Mesothelial cell of epicardium (in vitro differentiated cells): ENCODE measurements around the gene HEXA. TPM values are rescaled to one million over a fixed set of nuclear protein-coding genes. Genes with fewer than 3 reads are reported as not detected.

ENCODE experiments used
- DNase-seq, 2 experiments: peaks; one replicate each; pipeline ENCODE4 v3.0.0; 2021; ENCODE audit warnings: low spot score in 2 of 2; ENCODE audit not compliant: unreplicated experiment in 2 of 2
- H3K27ac Mint-ChIP-seq: 2 replicates; pipeline ENCODE4 v1.8.0; 2021; ENCODE audit warnings: mixed read lengths
- H3K27me3 Mint-ChIP-seq: 2 replicates; pipeline ENCODE4 v1.8.0; 2021; ENCODE audit warnings: low read depth, mixed read lengths
- H3K36me3 Mint-ChIP-seq: 2 replicates; pipeline ENCODE4 v1.8.0; 2021; ENCODE audit warnings: mixed read lengths
- H3K4me1 Mint-ChIP-seq: 2 replicates; pipeline ENCODE4 v1.8.0; 2021; ENCODE audit warnings: mixed read lengths
- H3K4me3 Mint-ChIP-seq: 2 replicates; pipeline ENCODE4 v1.8.0; 2021; ENCODE audit warnings: mild to moderate bottlenecking, moderate library complexity, mixed read lengths
- H3K9me3 Mint-ChIP-seq: 2 replicates; pipeline ENCODE4 v1.8.0; 2021; ENCODE audit warnings: mixed read lengths
- CTCF ChIP-seq: fragments of 200-600 bp; sonication (generic); IDR thresholded peaks from one replicate; pipeline ENCODE4 v1.5.0; 2021; ENCODE audit warnings: antibody characterized with exemption; ENCODE audit not compliant: unreplicated experiment
- total RNA-seq: library from RNA; stranded (reverse); gene quantifications from 3 replicates; pipeline ENCODE4 v1.2.1, GENCODE V29; 2021

The HEXA gene
- total RNA-seq, 1 donor from 2014 or later, result 98.6 TPM

DNA sequence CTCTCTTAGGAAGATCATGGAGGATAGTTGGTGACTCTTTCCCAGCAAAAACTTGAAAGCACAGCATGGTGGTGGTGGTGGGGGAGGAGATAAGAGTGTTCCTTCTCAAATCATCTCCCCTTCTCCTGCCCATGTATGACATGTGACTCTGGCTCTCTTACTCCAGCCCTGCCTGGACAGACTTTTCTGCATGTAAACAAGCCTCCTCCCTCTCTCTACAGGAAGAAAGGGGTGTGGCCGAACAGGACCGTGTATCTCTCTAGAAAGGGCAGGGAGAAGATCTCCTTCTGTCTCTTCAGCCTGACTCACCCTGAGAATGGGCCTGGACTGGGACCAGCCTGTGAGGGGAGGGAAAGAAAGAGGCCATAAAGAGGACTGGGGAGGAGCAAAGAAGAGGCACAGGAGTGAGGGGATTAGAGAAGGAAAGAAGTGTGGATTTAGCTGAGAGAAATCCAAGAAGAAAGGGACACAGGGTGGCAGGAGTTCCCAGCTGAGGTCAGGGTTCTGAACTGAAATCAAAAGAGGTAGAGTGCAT is 57.3 kb downstream of the HEXA start:
- no peak overlapping the region for H3K27ac Mint-ChIP-seq
- H3K36me3 Mint-ChIP-seq, result peaks cover 2% of the 10 kb centered on the region
- peaks cover 2% of the 10 kb centered on the region for H3K9me3 Mint-ChIP-seq
- peaks cover 9% of the 10 kb centered on the region for H3K4me1 Mint-ChIP-seq
- H3K27me3 Mint-ChIP-seq, result peaks cover 50% of the 10 kb centered on the region
- peak overlapping the region; percentile 51 for H3K4me3 Mint-ChIP-seq
- no peak for TF ChIP-seq CTCF
- peak in 1 of 2 experiments; percentile 0 for DNase-seq

DNA sequence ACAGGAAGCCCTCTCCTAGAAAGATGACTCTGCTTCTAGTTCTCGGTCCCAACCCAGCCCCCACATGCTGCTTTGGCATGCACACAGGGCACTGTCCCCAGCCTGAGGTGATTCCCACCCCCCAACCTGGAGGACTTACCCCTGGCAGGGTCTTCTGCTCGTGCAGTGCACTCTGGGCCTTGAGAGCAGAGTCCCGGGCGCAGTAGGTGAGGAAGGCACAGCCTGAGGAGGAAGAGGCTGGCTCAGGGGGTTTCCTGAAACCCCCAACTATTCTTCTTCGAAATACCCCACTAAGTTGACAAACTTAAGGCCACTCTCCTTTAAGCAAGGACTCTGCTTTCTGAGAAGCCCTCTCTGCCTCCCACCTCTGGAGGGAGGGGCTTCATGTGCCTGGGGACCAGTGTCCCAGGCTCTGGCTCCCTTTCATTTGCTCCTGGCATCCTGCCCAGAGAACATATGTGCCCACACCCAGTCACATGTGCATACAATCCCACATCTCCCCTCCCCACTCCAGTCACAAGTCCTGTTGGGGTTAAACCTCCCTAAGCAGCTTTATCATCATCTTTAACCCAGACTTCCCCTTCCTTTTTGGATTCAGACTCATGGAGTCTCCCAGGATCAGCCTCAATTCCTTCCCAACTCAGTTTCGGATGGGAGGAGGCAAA is 60.0 kb downstream of the HEXA start:
- Mint-ChIP-seq H3K4me1 (peaks cover 7% of the 10 kb centered on the region), H3K4me3 (no peak overlapping the region), H3K27me3 (peaks cover 52% of the 10 kb centered on the region)

DNA sequence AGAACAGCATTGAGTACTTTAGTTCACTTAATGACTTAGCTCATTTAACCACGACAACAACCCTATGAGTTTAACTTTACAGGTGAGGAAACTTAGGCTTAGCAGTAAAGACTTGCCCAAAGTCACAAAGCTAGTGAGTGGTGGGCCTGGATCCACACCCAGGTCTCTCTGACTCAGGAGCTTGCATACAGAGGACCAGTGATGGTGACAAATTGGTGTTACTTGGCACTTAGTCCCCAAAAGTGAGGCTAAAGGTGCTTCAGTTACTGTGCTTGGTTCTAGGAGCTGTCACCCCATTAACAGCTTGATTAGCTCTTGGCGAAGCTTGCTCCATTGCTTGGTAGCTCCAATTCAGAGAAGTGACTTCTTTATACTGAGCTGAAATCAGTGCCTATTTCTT is 61.9 kb downstream of the HEXA start:
- Mint-ChIP-seq H3K4me3 (no peak overlapping the region), H3K9me3 (no peaks in the 10 kb centered on the region), H3K4me1 (no peaks in the 10 kb centered on the region), H3K27me3 (peaks cover 55% of the 10 kb centered on the region), H3K36me3 (no peaks in the 10 kb centered on the region), H3K27ac (no peak overlapping the region)
- no peak for TF ChIP-seq CTCF
- no peak for DNase-seq

More for the DNA sequence above, 60.0 kb downstream of the HEXA start:
- Mint-ChIP-seq H3K36me3 (no peaks in the 10 kb centered on the region), H3K9me3 (no peaks in the 10 kb centered on the region), H3K27ac (no peak overlapping the region)
- TF ChIP-seq CTCF, result no peak
- DNase-seq, result peak in 1 of 2 experiments; percentile 22

- Mint-ChIP-seq H3K9me3 (no peaks in the 10 kb centered on the region), H3K4me3 (no peak overlapping the region), H3K27ac (no peak overlapping the region), H3K4me1 (no peaks in the 10 kb centered on the region), H3K27me3 (peaks cover 50% of the 10 kb centered on the region), H3K36me3 (no peaks in the 10 kb centered on the region)
- no peak for TF ChIP-seq CTCF
- no peak for DNase-seq
These were observed 62.4 kb downstream of the HEXA start for GRCh38 chr15:72313448-72313840.

GRCh38 chr15:72312605-72313447 is 63.0 kb downstream of the HEXA start:
- Mint-ChIP-seq H3K36me3 (no peaks in the 10 kb centered on the region), H3K9me3 (no peaks in the 10 kb centered on the region), H3K27ac (no peak overlapping the region), H3K4me1 (no peaks in the 10 kb centered on the region), H3K4me3 (no peak overlapping the region), H3K27me3 (peaks cover 48% of the 10 kb centered on the region)
- DNase-seq, result peak in 1 of 2 experiments; percentile 53
- peak; percentile 57 for TF ChIP-seq CTCF
